GM10248 (cell line): ENCODE measurements around the gene L3MBTL3.

Experiments used
- CTCF ChIA-PET: fragments of 300-600 bp; sonication (Branson Sonifier 250); formaldehyde crosslinking; extraction: SDS; loops from one replicate; lab custom pipeline; 2021; ENCODE audit warnings: antibody characterized with exemption; lab: Yijun Ruan, JAX
- POLR2A ChIA-PET: fragments of 350-650 bp; sonication (Branson Sonifier 250); formaldehyde crosslinking; extraction: SDS; loops from one replicate; lab custom pipeline; 2020; ENCODE audit warnings: antibody characterized with exemption; lab: Yijun Ruan, JAX
- DNase-seq: peaks from one replicate; pipeline ENCODE4 v3.0.0; 2012; ENCODE audit errors: extremely low spot score
- CTCF ChIP-seq: IDR thresholded peaks from 2 replicates; pipeline ENCODE4 v1.5.1; 2012; ENCODE audit warnings: mild to moderate bottlenecking, low read depth; ENCODE audit errors: extremely low read depth, missing control alignments, control extremely low read depth

Gene L3MBTL3

GRCh38 chr6:130185658-130186057, 167.3 kb downstream of the L3MBTL3 start:
- DNase-seq = no peak
- ChIA-PET POLR2A (no interaction called here), CTCF (no interaction called here)
- no peak for TF ChIP-seq CTCF

- TF ChIP-seq CTCF = no peak
- POLR2A ChIA-PET = no interaction called here
- DNase-seq = no peak
- CTCF ChIA-PET = interaction anchor here (1.0 to 1.7 kb wide), 4 partner anchors 9 to 52 kb away, joined by 3 to 7 read pairs (median 4); no protein-coding TSS in a partner anchor
Measured at GRCh38 chr6:130187335-130188206, 169.2 kb downstream of the L3MBTL3 start.

- CTCF ChIA-PET = interaction anchor here (0.7 to 1.7 kb wide), 2 partner anchors 10 to 41 kb away, joined by 3 to 7 read pairs; no protein-coding TSS in a partner anchor
- POLR2A ChIA-PET = no interaction called here
- no peak for DNase-seq
- no peak for TF ChIP-seq CTCF
Measured at GRCh38 chr6:130188207-130188899, 170.0 kb downstream of the L3MBTL3 start.

- ChIA-PET CTCF (interaction anchor here (1.5 kb wide), 1 partner anchor 53 kb away, joined by 3 read pairs; no protein-coding TSS in a partner anchor), POLR2A (no interaction called here)
- no peak for TF ChIP-seq CTCF
- no peak for DNase-seq
Measured at GRCh38 chr6:130189531-130190397, 171.4 kb downstream of the L3MBTL3 start.
